WERI-Rb-1 (cell line): ENCODE data around the gene ADPRH.

Experiments used
- DNase-seq: peaks from one replicate; pipeline ENCODE4 v3.0.0-alpha.2; 2020
- H3K27ac ChIP-seq: fragments of 250-450 bp; sonication (Bioruptor Pico); 2 replicates; pipeline ENCODE4 v1.5.1; 2020; ENCODE audit warnings: mild to moderate bottlenecking, moderate library complexity
- H3K27me3 ChIP-seq: fragments of 250-450 bp; sonication (Bioruptor Pico); 2 replicates; pipeline ENCODE4 v1.5.1; 2021; ENCODE audit warnings: mild to moderate bottlenecking, low read depth, moderate library complexity; ENCODE audit not compliant: insufficient read depth, severe bottlenecking
- H3K36me3 ChIP-seq: fragments of 250-450 bp; sonication (Bioruptor Pico); 2 replicates; pipeline ENCODE4 v1.5.1; 2020; ENCODE audit warnings: mild to moderate bottlenecking, moderate library complexity
- H3K4me3 ChIP-seq: 2 replicates; pipeline ENCODE4 v1.5.1; 2011; ENCODE audit warnings: low read depth, mild to moderate bottlenecking, control low read depth, low read length
- H3K9me3 ChIP-seq: fragments of 250-450 bp; sonication (Bioruptor Pico); 2 replicates; pipeline ENCODE4 v1.5.1; 2021; ENCODE audit warnings: mild to moderate bottlenecking, moderate library complexity; ENCODE audit not compliant: severe bottlenecking
- CTCF ChIP-seq: IDR thresholded peaks from 2 replicates; pipeline ENCODE4 v1.5.1; 2011; ENCODE audit warnings: low read depth, mild to moderate bottlenecking, control low read depth, inconsistent platforms, low read length

ADPRH gene

GRCh38 chr3:119538772-119539171 lies 40.5 kb upstream of the ADPRH start:
- Histone ChIP-seq H3K9me3 (no peaks in the 10 kb centered on the region), H3K27me3 (no peaks in the 10 kb centered on the region), H3K27ac (no peak overlapping the region), H3K36me3 (no peaks in the 10 kb centered on the region), H3K4me3 (no peak overlapping the region)
- no peak for DNase-seq
- TF ChIP-seq CTCF = no peak

GRCh38 chr3:119541547-119541946 lies 37.7 kb upstream of the ADPRH start:
- no peak for TF ChIP-seq CTCF
- no peak overlapping the region for H3K27ac ChIP-seq
- no peaks in the 10 kb centered on the region for H3K27me3 ChIP-seq
- H3K36me3 ChIP-seq = no peaks in the 10 kb centered on the region
- no peak overlapping the region for H3K4me3 ChIP-seq
- DNase-seq = no peak
- H3K9me3 ChIP-seq = no peaks in the 10 kb centered on the region

DNA sequence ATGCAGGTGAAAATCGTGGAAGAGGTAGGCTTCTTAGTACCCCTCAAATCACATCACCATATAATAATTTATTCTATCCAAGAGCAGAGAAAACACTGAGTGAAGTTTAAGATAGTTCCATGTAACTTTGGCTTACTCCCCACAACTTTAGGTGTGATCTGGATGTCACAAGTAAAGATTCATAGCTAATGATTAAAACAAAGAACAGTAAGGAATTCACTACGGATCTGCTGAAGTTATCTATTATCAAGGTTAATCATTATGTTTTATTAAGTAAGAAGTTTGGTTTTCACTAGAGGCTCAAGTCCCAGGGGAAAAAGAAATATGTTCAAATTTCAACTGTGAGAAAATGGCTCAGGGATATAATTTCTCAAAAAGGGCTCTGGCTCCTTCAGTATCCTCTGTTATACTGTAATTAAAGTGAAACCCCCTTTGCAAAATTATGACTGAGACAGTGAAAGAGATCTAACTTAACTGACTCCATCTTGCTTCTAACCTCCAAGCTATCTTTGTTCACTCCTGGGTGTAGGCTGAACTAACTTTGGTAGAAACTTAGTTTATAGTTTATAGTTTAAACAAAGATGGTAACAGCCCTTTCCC lies 37.0 kb upstream of the ADPRH start:
- H3K27me3 ChIP-seq = no peaks in the 10 kb centered on the region
- no peaks in the 10 kb centered on the region for H3K9me3 ChIP-seq
- H3K4me3 ChIP-seq = no peak overlapping the region
- no peak overlapping the region for H3K27ac ChIP-seq
- no peak for DNase-seq
- no peaks in the 10 kb centered on the region for H3K36me3 ChIP-seq
- TF ChIP-seq CTCF = no peak

- Histone ChIP-seq H3K9me3 (no peaks in the 10 kb centered on the region), H3K27me3 (no peaks in the 10 kb centered on the region), H3K36me3 (no peaks in the 10 kb centered on the region), H3K4me3 (no peak overlapping the region), H3K27ac (no peak overlapping the region)
- no peak for TF ChIP-seq CTCF
- DNase-seq = no peak
These were observed 36.1 kb upstream of the ADPRH start for GRCh38 chr3:119543147-119543546.

DNA sequence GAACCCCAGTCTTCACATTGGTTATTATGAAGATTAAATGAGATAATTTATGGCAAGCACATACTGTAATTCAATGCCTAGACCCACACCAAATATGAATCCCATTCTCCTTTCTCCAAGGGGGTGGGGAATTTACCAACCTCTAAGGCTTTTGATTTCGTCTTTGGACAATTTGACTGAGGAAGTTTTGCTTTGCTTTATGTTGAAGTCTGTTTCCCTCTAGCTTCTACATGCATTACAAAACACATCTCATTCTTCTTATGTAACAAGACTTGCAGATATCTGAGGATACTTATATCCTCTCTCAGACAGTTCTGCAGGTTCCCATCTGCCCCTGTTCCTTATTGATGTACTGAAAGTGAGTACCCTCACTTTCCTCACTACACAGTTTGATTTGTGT lies 32.1 kb upstream of the ADPRH start:
- Histone ChIP-seq H3K4me3 (no peak overlapping the region), H3K27ac (no peak overlapping the region), H3K27me3 (no peaks in the 10 kb centered on the region), H3K9me3 (no peaks in the 10 kb centered on the region), H3K36me3 (no peaks in the 10 kb centered on the region)
- TF ChIP-seq CTCF = no peak
- no peak for DNase-seq

DNA sequence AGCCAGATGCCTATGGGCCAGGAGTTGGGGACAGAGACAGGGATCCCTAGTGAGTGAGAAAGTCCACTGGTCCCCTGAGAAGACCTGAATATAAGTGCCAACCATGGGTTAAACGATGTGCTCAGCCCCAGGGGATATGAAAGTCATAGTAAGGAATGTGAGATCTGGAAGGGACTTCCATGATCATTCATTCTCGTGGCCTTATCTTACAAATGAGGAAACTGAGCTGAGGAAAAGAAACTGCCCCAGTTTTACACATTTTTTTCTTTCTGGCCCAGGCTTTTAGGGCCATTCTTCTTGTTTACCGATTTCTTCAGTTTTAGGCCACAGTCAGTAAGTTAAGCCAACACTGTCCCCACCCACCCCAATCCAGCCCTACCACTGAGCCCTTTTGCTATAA lies 31.0 kb upstream of the ADPRH start:
- Histone ChIP-seq H3K9me3 (no peaks in the 10 kb centered on the region), H3K4me3 (no peak overlapping the region), H3K27me3 (no peaks in the 10 kb centered on the region), H3K27ac (no peak overlapping the region), H3K36me3 (no peaks in the 10 kb centered on the region)
- no peak for TF ChIP-seq CTCF
- DNase-seq = no peak
